GM21390 (cell line): ENCODE measurements around the gene BRCA2.

Experiments
- ATAC-seq: cut with Tn5 transposase; IDR thresholded peaks from one replicate; pipeline ENCODE4 v1.9.1; 2021; ENCODE audit not compliant: unreplicated experiment

BRCA2 gene, protein sequence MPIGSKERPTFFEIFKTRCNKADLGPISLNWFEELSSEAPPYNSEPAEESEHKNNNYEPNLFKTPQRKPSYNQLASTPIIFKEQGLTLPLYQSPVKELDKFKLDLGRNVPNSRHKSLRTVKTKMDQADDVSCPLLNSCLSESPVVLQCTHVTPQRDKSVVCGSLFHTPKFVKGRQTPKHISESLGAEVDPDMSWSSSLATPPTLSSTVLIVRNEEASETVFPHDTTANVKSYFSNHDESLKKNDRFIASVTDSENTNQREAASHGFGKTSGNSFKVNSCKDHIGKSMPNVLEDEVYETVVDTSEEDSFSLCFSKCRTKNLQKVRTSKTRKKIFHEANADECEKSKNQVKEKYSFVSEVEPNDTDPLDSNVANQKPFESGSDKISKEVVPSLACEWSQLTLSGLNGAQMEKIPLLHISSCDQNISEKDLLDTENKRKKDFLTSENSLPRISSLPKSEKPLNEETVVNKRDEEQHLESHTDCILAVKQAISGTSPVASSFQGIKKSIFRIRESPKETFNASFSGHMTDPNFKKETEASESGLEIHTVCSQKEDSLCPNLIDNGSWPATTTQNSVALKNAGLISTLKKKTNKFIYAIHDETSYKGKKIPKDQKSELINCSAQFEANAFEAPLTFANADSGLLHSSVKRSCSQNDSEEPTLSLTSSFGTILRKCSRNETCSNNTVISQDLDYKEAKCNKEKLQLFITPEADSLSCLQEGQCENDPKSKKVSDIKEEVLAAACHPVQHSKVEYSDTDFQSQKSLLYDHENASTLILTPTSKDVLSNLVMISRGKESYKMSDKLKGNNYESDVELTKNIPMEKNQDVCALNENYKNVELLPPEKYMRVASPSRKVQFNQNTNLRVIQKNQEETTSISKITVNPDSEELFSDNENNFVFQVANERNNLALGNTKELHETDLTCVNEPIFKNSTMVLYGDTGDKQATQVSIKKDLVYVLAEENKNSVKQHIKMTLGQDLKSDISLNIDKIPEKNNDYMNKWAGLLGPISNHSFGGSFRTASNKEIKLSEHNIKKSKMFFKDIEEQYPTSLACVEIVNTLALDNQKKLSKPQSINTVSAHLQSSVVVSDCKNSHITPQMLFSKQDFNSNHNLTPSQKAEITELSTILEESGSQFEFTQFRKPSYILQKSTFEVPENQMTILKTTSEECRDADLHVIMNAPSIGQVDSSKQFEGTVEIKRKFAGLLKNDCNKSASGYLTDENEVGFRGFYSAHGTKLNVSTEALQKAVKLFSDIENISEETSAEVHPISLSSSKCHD (N-terminal part only)

DNA sequence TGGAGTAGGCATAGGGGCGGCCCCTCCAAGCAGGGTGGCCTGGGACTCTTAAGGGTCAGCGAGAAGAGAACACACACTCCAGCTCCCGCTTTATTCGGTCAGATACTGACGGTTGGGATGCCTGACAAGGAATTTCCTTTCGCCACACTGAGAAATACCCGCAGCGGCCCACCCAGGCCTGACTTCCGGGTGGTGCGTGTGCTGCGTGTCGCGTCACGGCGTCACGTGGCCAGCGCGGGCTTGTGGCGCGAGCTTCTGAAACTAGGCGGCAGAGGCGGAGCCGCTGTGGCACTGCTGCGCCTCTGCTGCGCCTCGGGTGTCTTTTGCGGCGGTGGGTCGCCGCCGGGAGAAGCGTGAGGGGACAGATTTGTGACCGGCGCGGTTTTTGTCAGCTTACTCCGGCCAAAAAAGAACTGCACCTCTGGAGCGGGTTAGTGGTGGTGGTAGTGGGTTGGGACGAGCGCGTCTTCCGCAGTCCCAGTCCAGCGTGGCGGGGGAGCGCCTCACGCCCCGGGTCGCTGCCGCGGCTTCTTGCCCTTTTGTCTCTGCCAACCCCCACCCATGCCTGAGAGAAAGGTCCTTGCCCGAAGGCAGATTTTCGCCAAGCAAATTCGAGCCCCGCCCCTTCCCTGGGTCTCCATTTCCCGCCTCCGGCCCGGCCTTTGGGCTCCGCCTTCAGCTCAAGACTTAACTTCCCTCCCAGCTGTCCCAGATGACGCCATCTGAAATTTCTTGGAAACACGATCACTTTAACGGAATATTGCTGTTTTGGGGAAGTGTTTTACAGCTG lies at the start of gene BRCA2, which contains the start of gene ZAR1L:
Gene BRCA2 (plus strand): TSS at position 271 of the 790 bp plus-strand sequence. CDS start 953 bp downstream, outside the sequence.
Gene ZAR1L (minus strand): TSS at position 126 of the 790 bp plus-strand sequence. CDS start 3,438 bp downstream, outside the sequence.
- peak; percentile 94 for ATAC-seq

DNA sequence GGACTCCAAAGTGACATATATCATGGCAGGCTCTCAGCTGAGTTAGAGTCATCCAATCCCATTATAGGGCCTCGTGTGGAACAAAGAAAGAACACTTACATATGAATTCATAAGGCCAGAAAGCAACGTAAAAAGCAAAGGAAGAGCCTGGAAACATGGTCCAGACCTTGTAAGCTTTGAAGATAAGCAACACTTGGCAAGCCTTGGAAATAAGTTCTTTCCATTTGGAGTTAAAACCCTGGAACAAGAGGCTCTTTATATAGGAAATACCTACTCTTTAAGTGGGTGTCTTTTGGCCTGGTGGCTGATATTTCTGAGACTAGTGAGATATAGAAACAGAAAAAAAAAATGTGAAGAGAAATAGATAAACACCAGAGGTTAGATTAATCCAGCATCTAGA lies 49.6 kb upstream of the BRCA2 start:
- ATAC-seq, result no peak

DNA sequence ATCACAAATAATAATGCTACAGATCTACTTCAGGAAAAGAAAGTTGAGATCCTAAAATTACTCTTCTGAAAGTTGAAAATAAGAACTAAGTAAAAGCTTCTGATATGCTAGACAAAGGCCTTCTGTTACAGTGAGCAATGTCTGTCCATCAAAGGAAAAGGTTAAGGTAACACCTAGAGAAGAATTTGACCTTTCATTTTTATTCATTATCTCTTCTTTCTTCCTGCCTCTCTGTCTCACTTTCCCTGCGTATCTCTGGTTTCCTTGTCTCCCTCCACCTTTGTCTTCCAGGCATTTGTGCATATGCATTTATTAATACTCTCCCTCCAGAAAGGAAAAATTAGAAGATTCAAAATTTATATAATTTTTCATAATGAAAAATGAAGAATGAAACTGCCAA lies 49.2 kb upstream of the BRCA2 start:
- ATAC-seq, result no peak

DNA sequence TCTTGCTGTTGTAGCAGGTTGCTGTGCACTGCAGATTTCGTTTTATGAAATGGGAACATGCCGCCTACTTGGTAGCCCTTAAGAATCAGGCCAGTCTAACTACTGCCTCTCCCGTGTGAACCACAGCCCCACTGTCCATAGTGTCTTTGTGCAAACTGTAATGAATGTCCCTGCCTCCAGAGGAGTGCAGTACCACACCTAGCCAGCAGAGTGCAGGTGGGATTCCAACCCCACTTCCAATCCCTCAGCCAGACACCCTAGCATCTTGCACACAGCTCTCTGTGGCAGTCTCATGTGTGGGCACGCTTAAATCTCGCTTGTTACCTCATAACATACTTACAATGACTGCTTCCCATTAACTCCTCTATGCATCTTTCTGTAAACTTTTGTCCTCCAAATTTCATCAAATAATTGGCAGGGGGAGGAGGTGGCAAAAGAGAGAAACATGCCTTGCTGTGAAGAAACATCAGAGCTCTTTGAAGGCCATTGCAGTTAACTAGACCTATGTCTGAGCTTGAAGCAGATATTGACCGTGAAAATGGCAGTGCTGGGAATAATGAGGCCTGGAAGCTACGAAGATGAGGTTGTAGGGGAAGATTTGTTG lies 47.4 kb upstream of the BRCA2 start:
- peak; percentile 96 for ATAC-seq

DNA sequence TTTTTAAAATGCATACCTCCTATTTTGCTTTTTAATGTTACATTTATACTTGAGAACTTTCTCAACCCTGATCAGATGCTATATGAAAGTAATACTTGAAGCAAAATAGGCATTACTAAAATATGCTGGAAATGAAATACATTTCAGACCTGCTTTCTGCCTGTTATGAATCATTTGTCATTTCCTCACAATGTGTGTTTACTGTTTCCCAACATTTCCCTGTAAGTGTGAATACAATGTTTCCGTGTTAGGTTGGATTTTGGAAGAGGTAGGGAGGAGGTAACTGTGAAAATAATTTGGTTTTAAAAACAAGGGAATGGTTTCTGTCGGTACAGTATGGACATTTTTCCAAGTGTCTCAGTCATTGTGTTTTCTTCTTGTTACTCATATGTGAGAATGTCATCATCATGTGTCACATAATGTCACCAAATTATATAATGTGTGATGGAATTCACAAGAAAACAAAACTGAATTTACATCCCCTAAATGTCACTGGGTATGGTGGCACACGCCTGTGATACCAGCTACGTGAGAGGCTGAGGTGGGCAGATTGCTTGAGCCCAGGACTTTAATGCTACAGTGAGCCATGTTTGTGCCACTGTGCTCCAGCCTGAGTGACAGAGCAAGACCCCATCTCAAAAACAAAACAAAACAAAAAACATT lies 43.2 kb upstream of the BRCA2 start:
- no peak for ATAC-seq

DNA sequence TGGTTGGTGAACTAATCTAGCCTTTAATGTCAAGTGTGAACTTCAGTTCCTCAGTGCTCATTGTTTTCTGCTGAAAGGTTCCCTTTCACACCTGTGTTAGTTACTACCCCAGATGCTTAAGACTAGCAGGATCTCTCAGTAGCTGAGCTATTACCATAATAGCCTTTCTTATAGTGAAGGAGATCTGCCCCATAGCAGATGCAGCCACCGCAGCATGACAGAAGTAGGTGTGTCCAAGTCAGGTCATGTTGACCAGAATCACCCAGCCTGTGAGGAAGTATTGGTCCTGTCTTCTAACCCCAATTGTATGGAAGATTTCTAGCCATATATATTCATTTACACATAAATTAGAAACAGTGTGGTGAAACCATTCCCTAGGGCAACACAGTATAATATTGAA lies 37.5 kb upstream of the BRCA2 start:
- no peak for ATAC-seq

DNA sequence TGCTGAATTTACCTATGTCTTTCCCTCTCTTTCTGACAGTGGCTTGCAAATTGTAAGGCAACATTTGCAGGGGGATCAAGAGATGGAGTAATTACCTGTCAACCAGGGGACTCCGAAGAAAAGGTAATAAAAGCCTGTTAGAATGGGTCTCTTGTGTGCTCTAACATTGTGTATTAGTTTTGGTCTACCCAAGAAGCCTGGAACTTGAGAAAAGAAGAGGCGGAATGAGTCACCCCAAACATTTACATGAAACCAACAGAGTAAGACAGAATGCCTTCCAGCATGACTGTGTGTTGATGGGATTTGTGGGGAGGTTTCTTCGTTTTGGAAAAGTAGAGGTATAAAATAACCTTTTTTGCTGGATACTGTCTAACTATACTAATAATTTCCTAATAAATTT lies 36.9 kb upstream of the BRCA2 start:
- no peak for ATAC-seq

DNA sequence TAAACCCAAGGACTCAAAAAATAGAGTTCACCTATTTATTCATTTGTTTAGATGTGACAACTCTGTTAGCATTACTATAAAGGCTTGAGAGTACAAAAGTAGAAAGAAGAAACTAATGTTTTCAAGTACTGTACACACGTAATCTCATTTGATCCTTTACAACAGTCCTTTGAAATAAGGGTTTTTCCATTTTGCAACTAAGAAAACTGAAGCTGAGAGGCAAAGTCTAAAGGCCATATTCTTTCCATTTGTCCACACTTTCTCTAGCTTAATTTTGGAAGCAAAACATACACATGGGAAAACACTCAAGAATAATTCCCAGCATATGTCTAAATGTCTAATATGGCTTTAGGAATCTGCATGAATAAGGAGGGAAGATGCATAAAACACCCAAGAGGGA lies 34.2 kb upstream of the BRCA2 start:
- no peak for ATAC-seq

DNA sequence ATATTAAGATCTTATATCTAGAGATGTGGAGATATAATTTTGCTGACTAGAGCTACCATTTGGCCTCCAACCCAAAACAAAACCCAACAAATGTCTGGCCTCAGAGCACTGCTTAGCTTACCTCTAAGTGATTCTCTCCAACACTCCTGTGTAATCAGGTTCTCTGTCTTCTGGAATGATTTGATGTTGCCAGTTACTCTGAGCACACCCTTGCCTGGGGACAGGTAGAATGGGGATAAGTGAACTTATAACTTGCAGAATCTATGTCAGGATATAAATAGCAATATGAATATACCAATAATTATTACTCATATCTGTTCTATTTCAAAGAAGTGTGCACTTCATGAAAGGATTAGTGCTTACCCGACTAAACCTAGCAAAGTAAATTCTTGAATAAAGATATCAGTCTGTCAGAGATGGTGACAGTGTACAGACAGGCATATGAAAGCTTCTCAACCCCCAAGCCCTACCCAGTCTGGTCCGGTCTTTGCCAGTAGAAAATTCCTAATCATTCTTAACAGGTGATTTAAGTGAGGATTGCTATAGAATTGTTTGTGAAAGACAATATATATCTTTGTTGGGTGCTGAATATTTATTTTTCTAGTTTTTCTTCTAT lies 33.1 kb upstream of the BRCA2 start:
- no peak for ATAC-seq

DNA sequence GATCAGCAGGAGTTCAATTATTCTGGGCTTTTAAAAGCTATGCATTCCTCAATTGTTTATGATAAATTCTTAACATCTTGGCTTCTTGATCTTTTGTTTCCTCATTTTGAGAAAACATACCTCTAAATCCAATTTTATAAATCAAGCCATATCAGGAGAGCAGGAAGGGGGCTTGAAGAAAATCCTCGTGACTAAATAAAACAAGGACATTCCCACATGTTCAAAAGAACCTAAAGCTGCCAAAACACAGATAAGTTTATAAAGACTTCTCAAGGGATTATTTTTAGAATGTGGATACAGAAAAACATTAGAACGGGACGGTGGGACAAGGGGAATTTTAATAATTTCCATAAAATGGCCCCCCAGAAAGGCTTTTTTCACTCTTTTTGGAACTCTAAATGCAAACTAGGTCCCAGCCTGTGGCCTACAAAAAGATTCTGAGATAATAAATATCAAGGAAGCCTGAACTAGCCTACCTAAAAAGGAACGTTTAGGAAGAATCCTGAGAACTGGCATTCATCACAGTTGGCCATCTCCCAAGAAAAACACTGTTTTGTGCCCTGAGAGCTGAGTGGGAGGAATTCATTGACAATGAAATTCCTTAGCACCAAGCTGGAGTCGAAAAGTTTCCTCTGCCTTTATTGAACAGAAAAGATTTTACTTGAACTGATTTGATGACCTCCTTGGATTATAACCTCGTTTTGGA lies 30.2 kb upstream of the BRCA2 start:
- ATAC-seq, result no peak

DNA sequence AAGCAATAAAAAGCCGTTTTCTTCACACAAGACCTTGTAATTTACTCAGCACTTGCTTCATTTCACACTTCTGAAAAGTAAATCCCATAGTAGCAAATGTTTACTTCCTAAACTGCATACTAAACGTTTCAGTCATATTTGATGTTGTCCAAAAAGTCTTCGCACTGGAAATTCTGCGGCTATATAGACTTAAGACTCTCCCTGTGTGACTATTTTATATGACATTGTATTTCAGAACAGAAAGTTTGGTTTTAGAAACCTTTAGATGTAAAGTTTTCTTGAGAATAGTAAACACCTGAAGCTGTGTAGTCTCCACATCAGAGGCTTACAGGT lies 29.7 kb upstream of the BRCA2 start:
- ATAC-seq, result no peak

DNA sequence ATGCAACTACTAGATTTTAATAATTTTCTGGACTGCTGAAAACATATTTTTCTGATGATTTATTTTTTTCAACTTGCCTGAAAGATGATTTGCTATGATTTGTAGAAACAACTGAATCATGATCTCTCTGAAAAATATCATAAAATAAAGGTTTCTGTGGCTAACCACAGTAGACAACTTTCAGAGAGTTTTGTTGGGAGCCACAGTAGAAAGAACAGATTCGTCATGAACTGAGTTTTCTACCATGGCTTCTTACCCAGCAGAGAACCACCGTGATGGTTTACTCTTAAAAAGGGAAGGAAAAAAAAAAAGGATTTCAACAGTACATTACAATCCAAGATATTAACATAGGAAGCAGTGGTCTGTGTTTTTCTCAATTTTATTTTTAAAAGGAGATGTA lies 18.1 kb upstream of the BRCA2 start:
- no peak for ATAC-seq

DNA sequence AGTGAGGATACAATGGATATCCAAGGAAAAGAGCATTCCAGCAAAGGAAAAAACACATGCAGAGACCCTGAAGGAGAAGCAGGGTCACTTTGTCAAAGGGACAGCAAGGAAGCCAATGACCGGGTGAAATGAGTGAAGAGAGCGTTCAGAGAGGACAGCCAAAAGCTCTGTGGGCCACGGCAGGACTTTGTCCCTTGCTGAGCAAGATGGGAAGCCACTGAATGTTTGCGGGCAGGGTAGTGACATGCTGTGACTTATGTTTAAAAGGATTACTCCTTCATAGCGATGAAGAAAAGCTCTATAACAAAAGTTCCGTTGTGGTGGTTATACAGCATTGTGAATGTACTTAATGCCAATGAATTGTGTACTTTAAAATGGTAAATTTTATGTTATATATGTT lies 16.6 kb upstream of the BRCA2 start:
- no peak for ATAC-seq

DNA sequence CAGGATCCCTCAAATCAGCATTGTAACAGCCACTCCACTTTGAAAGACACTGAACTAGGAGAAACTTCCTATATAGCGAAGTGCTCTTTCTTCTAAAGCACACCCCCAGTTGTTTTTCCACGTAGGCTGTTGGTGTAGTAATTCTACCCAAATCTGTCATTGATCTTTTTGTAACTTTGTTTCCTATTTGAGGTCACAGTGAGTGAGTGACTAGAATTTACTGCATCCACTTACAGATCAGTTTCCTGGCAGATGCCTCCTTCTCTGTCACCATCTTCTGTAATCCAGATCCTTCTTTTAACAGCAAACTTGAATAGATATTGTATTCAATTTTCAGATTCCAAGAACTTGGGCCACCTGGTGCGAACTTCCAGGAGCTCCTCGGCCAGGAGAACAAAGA lies 15.4 kb upstream of the BRCA2 start:
- ATAC-seq, result no peak

DNA sequence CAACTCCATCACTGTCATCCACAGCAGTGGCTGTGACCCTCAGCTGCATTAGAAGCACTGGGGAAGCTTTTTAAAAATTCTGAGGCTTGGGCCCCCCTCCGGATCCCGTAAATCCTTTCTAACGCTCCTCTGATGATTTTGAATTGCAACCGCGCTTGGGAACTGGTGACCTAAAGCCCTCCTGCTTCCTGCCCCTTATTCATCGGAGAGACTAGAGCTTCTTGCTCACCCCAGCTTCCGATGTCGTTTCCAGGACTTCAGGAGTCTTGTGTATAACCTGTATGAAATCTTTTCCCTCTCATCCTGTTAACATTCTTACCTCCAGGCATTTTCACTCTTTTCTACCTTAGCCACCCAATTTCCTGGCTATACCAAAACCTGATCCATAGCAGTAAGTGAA lies 14.9 kb upstream of the BRCA2 start:
- ATAC-seq, result no peak

DNA sequence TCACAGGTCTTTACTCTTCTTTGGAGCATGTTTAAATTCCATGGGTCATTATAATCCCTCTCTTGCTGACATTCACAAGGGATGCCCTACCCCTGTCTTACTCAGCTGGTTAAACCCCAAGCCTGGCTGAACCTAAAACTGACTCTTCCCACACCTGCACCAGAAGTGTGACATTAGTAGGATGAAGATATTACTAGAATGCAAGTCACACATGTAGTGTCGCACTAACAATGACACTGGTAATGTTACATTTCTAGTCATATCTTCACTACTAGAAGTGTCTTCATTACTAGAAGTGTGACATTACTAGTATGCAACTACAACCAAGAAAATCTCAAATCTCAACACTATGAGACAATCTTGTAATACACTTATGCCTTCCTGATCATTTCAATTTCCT lies 14.4 kb upstream of the BRCA2 start:
- ATAC-seq, result no peak

DNA sequence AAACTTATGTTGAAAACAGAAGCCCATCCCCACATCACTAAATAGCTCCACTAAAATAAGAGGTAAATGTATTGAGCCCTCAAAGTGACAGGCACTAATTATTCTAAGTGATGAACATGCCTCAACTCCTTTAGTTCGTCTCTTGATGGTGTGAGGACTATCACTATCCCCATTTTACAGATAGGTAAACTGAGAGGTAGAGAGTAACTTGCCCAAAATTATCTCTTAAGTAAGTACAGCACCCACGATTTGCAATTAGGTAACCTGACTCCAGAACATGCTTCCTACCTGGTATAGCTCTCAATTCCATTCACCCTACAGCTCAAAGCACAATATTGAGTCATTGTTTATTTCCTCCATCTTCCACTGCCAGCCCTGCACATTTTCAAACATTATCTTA lies 12.8 kb upstream of the BRCA2 start:
- no peak for ATAC-seq

DNA sequence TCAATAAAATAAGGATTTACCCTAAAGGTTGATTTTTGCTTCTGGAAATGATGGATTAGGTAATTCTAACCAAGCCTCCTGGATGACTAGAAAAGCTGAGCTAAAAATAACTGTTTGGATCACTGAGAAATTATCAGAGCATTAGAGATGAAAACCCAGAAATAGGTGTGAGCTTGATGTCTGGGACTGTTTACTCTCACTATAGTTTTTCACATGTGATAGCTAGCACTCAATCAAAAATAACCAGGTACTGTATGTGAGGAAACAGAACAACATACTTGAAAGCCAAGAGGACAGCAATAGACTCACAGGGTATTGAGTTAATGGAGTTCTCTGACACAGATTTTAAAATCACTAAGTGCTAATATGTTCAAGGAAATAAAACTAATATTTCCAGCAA lies 9.7 kb upstream of the BRCA2 start:
- ATAC-seq, result no peak
